GM12864 (cell line): ENCODE measurements around the gene DAB1.

ENCODE experiments used
- DNase-seq: peaks from one replicate; pipeline ENCODE4 v3.0.0-alpha.2; 2011; ENCODE audit warnings: low read depth
- H3K4me3 ChIP-seq: 2 replicates; pipeline ENCODE4 v1.5.1; 2011; ENCODE audit warnings: mild to moderate bottlenecking, low read depth, low read length, control low read depth
- CTCF ChIP-seq: IDR thresholded peaks from 2 replicates; pipeline ENCODE4 v1.5.1; 2011; ENCODE audit warnings: low read depth, mild to moderate bottlenecking, moderate library complexity, low read length, control low read depth, inconsistent platforms; ENCODE audit errors: missing control alignments

The DAB1 gene

GRCh38 chr1:57160594-57160993, 263.3 kb downstream of the DAB1 start:
- TF ChIP-seq CTCF: no peak
- H3K4me3 ChIP-seq: no peak overlapping the region
- no peak for DNase-seq

- TF ChIP-seq CTCF: no peak
- DNase-seq: no peak
- H3K4me3 ChIP-seq: no peak overlapping the region
Measured at GRCh38 chr1:57158604-57158998, 265.3 kb downstream of the DAB1 start.

GRCh38 chr1:57157818-57158603, 265.8 kb downstream of the DAB1 start:
- no peak overlapping the region for H3K4me3 ChIP-seq
- no peak for DNase-seq
- no peak for TF ChIP-seq CTCF

GRCh38 chr1:57156907-57157306, 267.0 kb downstream of the DAB1 start:
- no peak for TF ChIP-seq CTCF
- DNase-seq: no peak
- no peak overlapping the region for H3K4me3 ChIP-seq

GRCh38 chr1:57146100-57146499, 277.8 kb downstream of the DAB1 start:
- no peak overlapping the region for H3K4me3 ChIP-seq
- no peak for DNase-seq
- TF ChIP-seq CTCF: no peak

- no peak for DNase-seq
- no peak for TF ChIP-seq CTCF
- no peak overlapping the region for H3K4me3 ChIP-seq
Measured at GRCh38 chr1:57142999-57143398, 280.9 kb downstream of the DAB1 start.

- no peak for TF ChIP-seq CTCF
- H3K4me3 ChIP-seq: no peak overlapping the region
- DNase-seq: no peak
Measured at GRCh38 chr1:57142169-57142568, 281.7 kb downstream of the DAB1 start.
